Right lung (tissue), 5 donors: Measurements from ENCODE around the gene GALNT9. TPM values are rescaled to one million over a fixed set of nuclear protein-coding genes. Genes with fewer than 3 reads are reported as not detected.
"Not testable (repeated sequence)": the region's sequence is repeated elsewhere in the genome, so short reads cannot be mapped to it uniquely, and the experiment has no call there.

Experiments used
- DNase-seq, 2 donors: peaks; one replicate each; pipeline ENCODE4 v3.0.0-alpha.2; 2013
- polyA plus RNA-seq, 5 donors: library from polyadenylated mRNA; unstranded; fragments of 120-200 nt; gene quantifications; one replicate each; pipeline versions ENCODE4 v1.2.1 to v1.2.3, GENCODE V29; 2013; ENCODE audit warnings: inconsistent platforms in 1 of 5, low replicate concordance in 1 of 5; ENCODE audit not compliant: insufficient read length in 5 of 5, insufficient read depth in 1 of 5

GALNT9 gene
- polyA plus RNA-seq, 5 donors: 1.9 to 4.2 (median 3.0) TPM

- DNase-seq: no peak
These were observed 14.7 kb downstream of the GALNT9 start for GRCh38 chr12:132314516-132315233.

DNA sequence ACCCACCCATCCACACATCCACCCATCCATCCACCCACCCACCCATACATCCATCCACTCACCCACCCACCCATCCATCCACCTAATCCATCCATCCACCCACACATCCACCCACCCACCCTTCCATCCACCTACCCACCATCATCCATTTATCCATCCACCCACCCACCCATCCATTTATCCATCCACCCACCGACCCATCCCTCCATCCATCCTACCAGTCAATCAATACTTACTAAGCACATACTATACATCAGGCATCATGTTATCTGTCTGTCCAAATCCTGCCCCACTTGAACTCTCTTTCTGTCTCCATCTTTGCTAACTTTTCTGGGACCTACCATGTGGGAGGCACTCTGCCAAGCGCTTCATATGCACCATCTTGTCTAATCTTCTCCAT lies 15.4 kb downstream of the GALNT9 start:
- DNase-seq: no peak

- DNase-seq: no peak
These were observed 16.2 kb downstream of the GALNT9 start for GRCh38 chr12:132313182-132313581.

DNA sequence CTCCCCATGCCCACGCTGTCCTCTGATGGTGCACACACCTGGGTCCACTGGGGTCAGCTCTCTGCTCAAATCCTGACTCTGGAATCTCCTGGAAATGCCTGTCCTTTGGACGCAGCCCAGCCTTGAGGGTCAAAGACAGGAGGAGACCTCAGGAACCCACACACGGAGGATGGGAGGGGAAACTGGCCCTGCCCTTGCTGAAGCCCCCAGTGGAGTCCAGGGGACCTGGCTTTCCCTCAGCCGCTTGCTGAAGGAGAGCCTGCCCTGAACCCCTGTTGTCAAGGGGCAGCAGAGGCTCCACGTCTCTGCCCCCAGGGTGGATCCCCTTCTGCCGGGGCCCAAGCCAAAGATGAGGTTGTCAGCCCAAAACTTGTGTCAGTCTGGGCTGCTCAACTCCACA lies 16.9 kb downstream of the GALNT9 start:
- DNase-seq: no peak

GRCh38 chr12:132311201-132311915 lies 18.0 kb downstream of the GALNT9 start:
- DNase-seq: no peak

- no peak for DNase-seq
These were observed 19.0 kb downstream of the GALNT9 start for GRCh38 chr12:132310181-132311040.

DNA sequence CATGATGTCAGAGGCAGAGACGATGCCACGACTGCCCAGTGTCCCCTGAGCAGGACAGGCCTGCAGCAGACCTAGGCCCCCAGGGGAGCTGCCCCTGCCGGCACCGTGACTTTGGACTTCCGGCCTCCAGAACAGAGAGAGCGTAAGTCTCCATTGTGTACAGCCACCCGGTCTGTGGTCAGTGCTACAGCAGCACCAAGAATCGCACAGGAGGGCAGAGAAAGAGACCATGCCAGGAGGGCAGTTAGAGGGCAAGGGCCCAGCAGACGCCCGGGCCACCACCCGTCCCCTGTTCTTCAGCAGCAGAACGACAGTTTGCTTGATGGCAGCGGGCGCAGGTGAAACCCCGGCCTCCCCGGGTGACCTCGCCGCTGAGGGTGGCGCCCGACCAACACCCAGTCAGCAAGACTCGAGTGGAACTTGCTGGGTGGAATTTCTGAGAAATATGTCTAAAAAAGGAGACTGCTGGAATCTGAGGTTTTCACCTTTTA lies 19.7 kb downstream of the GALNT9 start:
- no peak for DNase-seq

- no peak for DNase-seq
These were observed 20.4 kb downstream of the GALNT9 start for GRCh38 chr12:132308853-132309595.

DNA sequence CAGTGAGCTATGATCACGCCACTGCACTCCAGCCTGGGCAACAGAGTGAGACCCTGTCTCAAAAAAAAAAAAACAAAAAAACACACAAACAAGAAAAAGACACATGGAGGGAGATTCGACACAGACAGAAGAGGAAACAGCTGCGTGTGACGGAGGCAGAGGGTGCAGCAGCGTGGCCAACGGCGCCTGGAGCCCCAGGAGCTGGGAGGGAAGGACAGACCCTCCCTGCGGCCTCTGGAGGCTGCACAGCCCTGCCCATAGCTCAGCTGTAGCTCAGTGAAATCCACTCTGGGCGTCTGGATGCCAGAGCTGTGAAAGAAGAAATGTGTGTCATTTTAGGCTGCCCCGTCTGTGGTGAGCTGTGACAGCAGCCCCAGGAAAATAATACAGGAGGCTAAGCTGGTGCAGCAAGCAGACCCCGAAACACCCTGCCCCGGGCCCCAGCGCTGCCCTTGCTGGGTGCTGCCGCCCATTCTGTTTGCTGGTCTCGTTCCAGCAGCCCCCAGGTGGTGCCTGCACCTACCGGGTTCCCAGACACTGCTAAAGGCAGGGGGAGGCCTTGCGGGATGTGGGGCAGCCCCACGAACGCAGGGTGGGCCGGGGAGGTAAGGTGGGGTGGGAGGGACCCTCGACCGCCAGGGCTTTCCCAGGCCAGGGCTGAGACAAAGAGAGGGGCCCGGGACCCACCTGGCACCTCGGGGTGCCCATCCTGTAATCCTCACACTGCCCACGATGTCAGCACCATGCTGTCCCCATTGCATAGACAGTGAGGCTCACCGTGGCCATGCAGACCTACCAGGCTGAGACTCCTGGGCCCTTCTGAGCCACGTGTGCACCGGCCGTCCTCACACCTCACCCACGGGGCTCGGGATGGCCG lies 21.2 kb downstream of the GALNT9 start:
- no peak for DNase-seq

- no peak for DNase-seq
These were observed 22.6 kb downstream of the GALNT9 start for GRCh38 chr12:132306885-132307191.

DNA sequence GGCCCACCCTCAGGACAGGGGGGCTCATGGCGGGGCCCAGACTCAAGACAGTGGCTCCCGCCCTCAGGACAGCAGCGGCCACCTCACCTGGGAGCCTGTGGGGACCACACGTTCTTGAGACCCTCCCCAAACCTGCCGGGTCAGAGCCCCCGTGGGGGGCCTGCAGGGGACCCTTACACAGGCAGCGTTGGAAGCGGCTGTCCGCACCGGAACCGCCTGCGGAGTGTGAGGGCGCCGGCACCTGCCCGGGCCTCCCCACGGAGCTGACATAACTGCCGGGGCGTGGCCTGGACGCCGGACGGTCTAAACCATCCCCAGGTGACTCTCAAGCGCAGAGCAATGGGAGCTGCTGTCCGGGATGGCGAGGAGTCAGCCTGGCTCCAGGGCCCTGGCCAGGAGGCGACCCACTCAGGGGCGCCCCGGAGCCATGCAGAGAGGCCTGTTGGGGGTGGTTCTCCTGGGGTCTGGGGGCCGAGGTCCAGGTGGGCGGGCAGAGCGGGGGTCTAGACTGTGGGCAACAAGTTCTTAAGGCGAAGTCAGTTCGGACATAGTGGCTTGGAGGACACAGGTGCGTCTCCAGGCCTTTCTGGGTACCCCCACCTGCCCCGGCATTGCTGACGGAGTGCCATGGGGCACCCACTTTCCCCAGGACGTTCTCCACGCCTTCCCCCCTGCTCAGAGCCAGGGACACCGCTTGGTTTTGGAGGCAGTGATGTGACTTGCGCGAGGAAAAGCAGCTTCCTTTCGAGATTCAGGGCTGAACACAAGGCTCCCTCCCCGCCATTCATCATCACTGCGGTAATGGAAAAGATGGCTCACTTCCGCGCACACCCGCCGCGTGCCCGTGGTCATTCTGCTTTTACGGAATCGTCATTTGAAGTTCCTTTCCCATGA lies 23.2 kb downstream of the GALNT9 start:
- no peak for DNase-seq

DNA sequence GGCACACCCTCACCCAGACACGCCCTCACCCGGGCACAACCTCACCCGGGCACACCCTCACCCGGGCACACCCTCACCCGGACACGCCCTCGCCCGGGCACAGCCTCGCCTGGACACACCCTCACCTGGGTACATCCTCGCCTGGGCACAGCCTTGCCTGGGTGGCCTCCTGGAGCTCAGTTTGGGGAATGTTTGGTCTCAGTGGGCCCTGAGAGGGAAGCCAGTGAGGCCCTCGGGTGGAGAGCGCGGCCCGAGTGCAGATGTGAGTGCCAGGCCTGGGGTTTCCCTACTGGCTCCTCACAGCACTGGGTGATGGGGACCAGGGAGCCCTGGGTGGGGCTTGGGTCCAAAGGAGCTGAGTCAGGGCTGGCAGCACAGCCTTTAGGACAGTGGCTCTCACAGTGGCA lies 23.8 kb downstream of the GALNT9 start:
- DNase-seq: no peak

DNA sequence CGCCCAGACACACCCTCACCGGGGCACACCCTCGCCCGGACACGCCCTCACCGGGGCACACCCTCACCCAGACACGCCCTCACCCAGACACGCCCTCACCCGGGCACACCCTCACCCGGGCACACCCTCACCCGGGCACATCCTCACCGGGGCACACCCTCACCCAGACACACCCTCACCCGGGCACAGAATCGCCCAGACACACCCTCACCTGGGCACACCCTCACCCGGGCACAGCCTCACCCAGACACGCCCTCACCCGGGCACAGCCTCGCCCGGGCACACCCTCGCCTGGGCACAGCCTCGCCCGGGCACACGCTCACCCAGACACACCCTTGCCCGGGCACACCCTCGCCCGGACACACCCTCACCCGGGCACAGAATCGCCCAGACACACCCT lies 24.5 kb downstream of the GALNT9 start:
- not testable (repeated sequence) for DNase-seq

- not testable (repeated sequence) for DNase-seq
These were observed 25.5 kb downstream of the GALNT9 start for GRCh38 chr12:132303853-132304373.

- DNase-seq: no peak
These were observed 26.7 kb downstream of the GALNT9 start for GRCh38 chr12:132302466-132303358.

DNA sequence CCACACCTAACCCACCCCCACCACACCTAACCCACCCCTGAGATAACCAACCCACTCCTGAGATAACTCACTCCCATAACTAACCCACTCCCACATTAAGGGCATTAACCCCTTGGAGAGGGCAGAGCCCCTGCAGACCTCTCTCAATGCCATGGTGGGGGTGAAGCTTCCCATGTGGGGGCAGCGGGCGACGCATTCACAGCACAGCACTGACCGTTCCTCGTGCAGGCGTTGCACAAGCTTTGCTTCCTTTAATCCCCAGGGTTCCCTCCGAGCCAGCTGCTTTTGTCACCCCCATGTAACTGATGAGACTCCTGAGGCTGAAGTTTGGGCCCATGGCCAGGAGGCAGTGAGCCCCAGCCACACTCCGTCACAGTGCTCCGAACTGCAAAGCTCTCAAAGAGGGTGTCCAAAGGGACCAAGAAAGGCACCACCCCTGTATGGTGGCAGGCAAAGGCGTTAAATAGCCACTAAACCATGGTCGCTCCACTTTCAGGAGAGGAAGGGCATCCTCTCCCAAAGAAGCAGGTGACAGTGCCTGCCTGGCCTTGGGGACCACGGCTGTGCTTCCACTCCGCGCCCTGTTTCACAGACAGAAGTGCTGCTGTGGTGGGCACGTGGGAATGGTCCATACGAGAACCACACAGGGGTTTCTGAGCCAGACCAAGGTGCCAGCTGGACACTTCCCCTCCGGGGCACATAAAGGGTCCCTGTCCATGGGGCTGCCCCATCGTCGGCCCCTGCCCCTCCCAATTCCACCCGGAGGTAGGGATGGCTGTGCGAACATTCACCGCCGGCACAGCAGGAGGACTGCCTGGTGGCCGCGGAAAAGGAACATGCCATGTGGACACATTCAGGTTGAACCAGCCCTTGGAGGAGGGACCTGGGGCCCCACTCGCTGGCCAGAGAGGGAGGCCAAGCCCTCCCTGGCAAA lies 28.3 kb downstream of the GALNT9 start:
- DNase-seq: no peak

DNA sequence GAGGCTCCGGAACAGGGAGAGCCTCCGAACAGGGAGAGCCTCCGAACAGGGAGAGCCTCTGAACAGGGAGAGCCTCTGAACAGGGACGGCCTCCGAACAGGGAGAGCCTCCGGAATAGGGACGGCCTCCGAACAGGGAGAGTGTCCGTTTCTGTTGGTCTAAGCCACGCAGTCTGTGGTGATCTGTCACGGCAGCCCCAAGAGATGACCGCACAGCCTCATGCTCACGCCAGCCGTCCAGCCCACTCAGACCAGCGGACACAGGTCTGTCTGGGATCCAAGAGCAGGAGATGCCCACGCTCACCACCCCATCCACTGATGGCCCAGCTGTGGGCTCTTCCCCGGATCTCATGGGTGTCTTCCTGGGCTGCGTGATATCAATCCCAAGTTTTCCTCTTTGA lies 33.3 kb downstream of the GALNT9 start:
- no peak for DNase-seq
